HepG2 (cell line): Measurements from ENCODE around the gene USP9X. TPM values are rescaled to one million over a fixed set of nuclear protein-coding genes. Genes with fewer than 3 reads are reported as not detected.
"Not testable (repeated sequence)": the region's sequence is repeated elsewhere in the genome, so short reads cannot be mapped to it uniquely, and the experiment has no call there.

ENCODE experiments used
- ATAC-seq: fragments of 200-7000 bp; cut with Tn5 transposase; 3 replicates; pipeline ENCODE4 v1.9.1; 2020; ENCODE audit warnings: mild to moderate bottlenecking, moderate library complexity
- BruUV-seq: library from RNA; stranded (reverse); fragments of 400-500 nt; replicated peaks from 2 replicates; lab custom pipeline; 2021; lab: Mats Ljungman, UMichigan
- CTCF ChIA-PET: fragments of 300-600 bp; formaldehyde crosslinking; extraction: SDS; loops from one replicate; lab custom pipeline; 2021; ENCODE audit warnings: low total read pairs, inconsistent platforms, low intra/inter-chr PET ratio; lab: Yijun Ruan, JAX
- POLR2A ChIA-PET: fragments of 350-600 bp; sonication (Branson Sonifier 250); formaldehyde crosslinking; loops from one replicate; lab custom pipeline; 2020; ENCODE audit warnings: antibody characterized with exemption, inconsistent platforms; lab: Yijun Ruan, JAX
- DNase-seq: peaks from one replicate; pipeline ENCODE4 v3.0.0-alpha.2; 2015; ENCODE audit warnings: low spot score
- FAIRE-seq: peaks from 3 replicates; lab custom pipeline; 2011; peaks lifted over from hg19 to GRCh38; lab: Jason Lieb, UNC
- H2AFZ ChIP-seq: one replicate; pipeline ENCODE4 v1.6.1; 2011; ENCODE audit warnings: low read length, inconsistent platforms
- H3K27ac ChIP-seq: fragments of 300-600 bp; 3 replicates; pipeline ENCODE4 v1.8.0; 2011; ENCODE audit warnings: mixed run types, mild to moderate bottlenecking, mixed read lengths, low read length, inconsistent platforms; ENCODE audit not compliant: insufficient read depth; ENCODE audit errors: extremely low read length
- H3K27me3 ChIP-seq, 2 experiments: fragments of 200-600 bp in 1 of 2; 2 replicates in 1 of 2; 3 replicates in 1 of 2; pipeline versions ENCODE4 v1.6.0 to v1.8.0; 2011; ENCODE audit warnings: low read length in 2 of 2, mild to moderate bottlenecking in 2 of 2, moderate library complexity in 2 of 2, inconsistent platforms in 1 of 2; ENCODE audit not compliant: insufficient read depth in 2 of 2, control insufficient read depth in 1 of 2
- H3K36me3 ChIP-seq, 2 experiments: fragments of 200-600 bp in 1 of 2; replicated peaks in 1 of 2; 2 replicates in 1 of 2; 3 replicates in 1 of 2; pipeline versions ENCODE4 v1.5.1 to v1.8.0; 2011; ENCODE audit warnings: low read length in 2 of 2, inconsistent platforms in 1 of 2; ENCODE audit not compliant: insufficient read depth in 2 of 2, control insufficient read depth in 1 of 2
- H3K4me1 ChIP-seq: 2 replicates; pipeline ENCODE4 v1.5.1; 2012; ENCODE audit warnings: low read length, inconsistent platforms; ENCODE audit not compliant: insufficient read depth
- H3K4me2 ChIP-seq: 2 replicates; pipeline ENCODE4 v1.6.0; 2011; ENCODE audit warnings: low read depth, low read length, inconsistent platforms
- H3K4me3 ChIP-seq, 3 experiments: fragments of 200-600 bp in 1 of 3; sonication (generic), shearing (Covaris generic) in 1 of 3; replicated peaks in 1 of 3; 2 replicates each; pipeline ENCODE4 v1.5.1; 2011 to 2016; ENCODE audit warnings: low read length in 3 of 3, inconsistent platforms in 2 of 3, low read depth in 2 of 3, mild to moderate bottlenecking in 2 of 3, control low read depth in 1 of 3, mixed read lengths in 1 of 3; ENCODE audit not compliant: insufficient read depth in 1 of 3
- H3K79me2 ChIP-seq: one replicate; pipeline ENCODE4 v1.6.1; 2011; ENCODE audit warnings: low read length, inconsistent platforms; ENCODE audit not compliant: insufficient read depth
- H3K9ac ChIP-seq: 2 replicates; pipeline ENCODE4 v1.6.0; 2011; ENCODE audit warnings: mild to moderate bottlenecking, low read depth, low read length, inconsistent platforms; ENCODE audit not compliant: insufficient read depth
- H3K9me3 ChIP-seq: 2 replicates; pipeline ENCODE4 v1.5.1; 2012; ENCODE audit warnings: mild to moderate bottlenecking, low read length
- H4K20me1 ChIP-seq: 2 replicates; pipeline ENCODE4 v1.6.0; 2011; ENCODE audit warnings: inconsistent platforms, mild to moderate bottlenecking, low read length, moderate library complexity; ENCODE audit not compliant: insufficient read depth
- BHLHE40 ChIP-seq: IDR thresholded peaks from 2 replicates; pipeline ENCODE4 v1.6.1; 2011; ENCODE audit warnings: low read length, improper control_type of control experiment
- BRCA1 ChIP-seq: sonication (generic); formaldehyde crosslinking; IDR thresholded peaks from 2 replicates; pipeline ENCODE4 v1.4.0; 2020; ENCODE audit warnings: missing genetic modification reagents
- FIP1L1 ChIP-seq: fragments of 200-400 bp; formaldehyde crosslinking; IDR thresholded peaks from 2 replicates; pipeline ENCODE4 v1.6.1; 2018; ENCODE audit warnings: low read depth, mild to moderate bottlenecking, low read length, moderate library complexity, borderline replicate concordance; ENCODE audit not compliant: insufficient read depth
- ISL2 ChIP-seq: sonication (generic); formaldehyde crosslinking; IDR thresholded peaks from 2 replicates; pipeline ENCODE4 v1.5.0; 2020; ENCODE audit warnings: missing genetic modification reagents
- KDM5B ChIP-seq: sonication (generic); formaldehyde crosslinking; IDR thresholded peaks from 2 replicates; pipeline ENCODE4 v1.4.0; 2020; ENCODE audit warnings: missing genetic modification reagents, mild to moderate bottlenecking, borderline replicate concordance
- MATR3 ChIP-seq: sonication (generic); formaldehyde crosslinking; IDR thresholded peaks from 2 replicates; pipeline ENCODE4 v1.4.0; 2020; ENCODE audit warnings: missing genetic modification reagents
- NFE2 ChIP-seq: sonication (generic); formaldehyde crosslinking; IDR thresholded peaks from 2 replicates; pipeline ENCODE4 v1.4.0; 2020; ENCODE audit warnings: missing genetic modification reagents
- NFIC ChIP-seq: IDR thresholded peaks from 2 replicates; pipeline ENCODE4 v1.6.1; 2012; ENCODE audit warnings: mild to moderate bottlenecking, low read length, inconsistent platforms
- PAWR ChIP-seq: sonication (generic); formaldehyde crosslinking; IDR thresholded peaks from 2 replicates; pipeline ENCODE4 v1.4.0; 2020; ENCODE audit warnings: missing genetic modification reagents, mild to moderate bottlenecking, borderline replicate concordance
- SKI ChIP-seq: fragments of 450-650 bp; IDR thresholded peaks from one replicate; pipeline ENCODE4 v1.6.1; 2018; ENCODE audit warnings: mild to moderate bottlenecking; ENCODE audit not compliant: partially characterized antibody
- SNAI1 ChIP-seq: sonication (generic); formaldehyde crosslinking; IDR thresholded peaks from 2 replicates; pipeline ENCODE4 v1.5.0; 2020; ENCODE audit warnings: mild to moderate bottlenecking, missing genetic modification reagents, borderline replicate concordance
- SRSF1 ChIP-seq: fragments of 200-400 bp; formaldehyde crosslinking; optimal IDR thresholded peaks from 2 replicates; pipeline ENCODE3; 2017; ENCODE audit warnings: mild to moderate bottlenecking, low read depth, low read length, moderate library complexity
- ZNF501 ChIP-seq: sonication (generic); formaldehyde crosslinking; IDR thresholded peaks from 2 replicates; pipeline ENCODE4 v1.5.1; 2020; ENCODE audit warnings: mild to moderate bottlenecking, moderate library complexity, missing genetic modification reagents
- WGBS: methylation state at CpG from one replicate; pipeline ENCODE4 v1.1.6; 2017; ENCODE audit warnings: low lambda C conversion rate; 5-methylcytosine and 5-hydroxymethylcytosine counted together
- in situ Hi-C: cut with HindIII; loops from 2 replicates; pipeline ENCODE4 v1.10.0; 2017; ENCODE audit warnings: low pct_unique_long_range_greater_than_20kb; ENCODE audit not compliant: extremely low pct_ligation_motif_present
- intact Hi-C: fragments of 100-400 bp; cut with micrococcal nuclease; formaldehyde crosslinking; loops from one replicate; pipeline ENCODE4 v1.10.0; 2022; ENCODE audit not compliant: unreplicated experiment
- polyA plus RNA-seq, 8 experiments: library from polyadenylated mRNA; depleted of rRNA in 3 of 8; stranded (reverse) in 7 of 8; unstranded in 1 of 8; fragments of >200 nt; fragmentation: Illumina TruSeq in 4 of 8; extraction: Trizol in 4 of 8; gene quantifications; 2 replicates each; pipeline versions ENCODE4 v1.2.1 to v1.2.3, GENCODE V29; 2011 to 2016; ENCODE audit warnings: low read depth in 4 of 8, missing spikeins in 1 of 8, mixed read lengths in 1 of 8; ENCODE audit not compliant: insufficient read depth in 1 of 8
- total RNA-seq, 5 experiments: library from RNA; depleted of rRNA; stranded (reverse); fragments of >200 nt; fragmentation: Illumina TruSeq; extraction: Trizol; gene quantifications; 2 replicates each; pipeline ENCODE4 v1.2.3, GENCODE V29; 2016; ENCODE audit warnings: low read depth in 1 of 5

Gene USP9X
- total and polyA plus RNA-seq, 2 of the 13 experiments (the other 11 are each of a cell fraction or from before 2014, with no cell fraction given) = 22.2 to 40.5 TPM

DNA sequence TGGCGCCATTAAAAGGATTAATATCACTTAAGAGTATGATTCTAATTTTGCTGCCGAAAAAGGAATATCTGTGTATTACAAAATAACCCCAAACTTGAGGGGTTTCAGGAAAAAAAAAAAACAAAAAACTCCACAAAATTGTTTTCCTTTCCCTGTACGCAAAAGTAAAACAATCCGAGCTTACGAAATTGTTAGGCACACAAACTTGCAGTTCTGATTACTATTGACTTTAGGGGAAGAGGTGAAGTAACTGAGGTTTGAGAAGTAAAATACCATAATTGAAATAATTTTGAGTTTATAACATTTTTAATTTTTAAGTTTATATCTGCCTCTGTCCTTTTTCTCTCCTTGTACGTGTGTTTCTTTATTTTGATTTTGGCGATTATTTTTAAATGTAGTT, 64.8 kb downstream of the USP9X start:
- no TSS peak for BruUV-seq
- H2AFZ ChIP-seq = no peak overlapping the region
- no peak overlapping the region for H3K4me2 ChIP-seq
- no peaks in the 10 kb centered on the region for H3K9me3 ChIP-seq
- 81% methylated on average over 7 of the region's 7 CpGs for WGBS
- H3K27ac ChIP-seq = no peak overlapping the region
- ChIA-PET CTCF (no interaction called here), POLR2A (no interaction called here)
- DNase-seq = no peak
- no peak for ATAC-seq
- intact Hi-C loops = no loop called here
- FAIRE-seq = no peak
- H3K79me2 ChIP-seq = no peaks in the 10 kb centered on the region
- TF ChIP-seq MATR3 (CRISPR knock-in tag) (no peak), ISL2 (CRISPR knock-in tag) (no peak), BRCA1 (CRISPR knock-in tag) (no peak), SNAI1 (CRISPR knock-in tag) (no peak), KDM5B (CRISPR knock-in tag) (no peak), NFIC (no peak), BHLHE40 (no peak), ZNF501 (CRISPR knock-in tag) (no peak), NFE2 (CRISPR knock-in tag) (no peak), SKI (no peak), FIP1L1 (no peak), SRSF1 (no peak), PAWR (no peak)
- no peaks in the 10 kb centered on the region for H4K20me1 ChIP-seq
- H3K27me3 ChIP-seq = no peaks in the 10 kb centered on the region
- in situ Hi-C loops = no loop called here
- H3K4me3 ChIP-seq = no peak overlapping the region
- H3K36me3 ChIP-seq = peaks cover 2 to 45% of the 10 kb centered on the region in 2 experiments
- H3K9ac ChIP-seq = no peak overlapping the region
- no peaks in the 10 kb centered on the region for H3K4me1 ChIP-seq

DNA sequence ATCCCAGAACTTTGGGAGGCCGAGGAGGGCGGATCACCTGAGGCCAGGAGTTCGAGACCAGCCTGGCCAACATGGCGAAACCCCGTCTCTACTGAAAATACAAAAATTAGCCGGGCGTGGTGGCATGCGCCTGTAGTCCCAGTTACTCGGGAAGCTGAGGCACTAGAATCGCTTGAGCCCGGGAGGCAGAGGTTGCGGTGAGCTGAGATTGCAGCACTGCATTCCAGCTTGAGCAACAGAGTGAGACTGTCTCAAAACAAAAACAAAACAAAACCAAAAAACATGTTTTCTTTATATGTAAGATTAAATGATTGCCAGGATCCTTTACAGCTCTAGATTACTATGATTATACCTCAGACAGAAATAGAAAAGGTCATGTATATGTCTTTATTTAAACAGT, 66.5 kb downstream of the USP9X start:
- H3K4me3 ChIP-seq, ATAC-seq, intact Hi-C loops, H3K9me3 ChIP-seq, H3K4me1 ChIP-seq, POLR2A ChIA-PET, H3K27ac ChIP-seq, H2AFZ ChIP-seq, DNase-seq, CTCF ChIA-PET, H3K9ac ChIP-seq, in situ Hi-C loops, H3K27me3 ChIP-seq, H3K79me2 ChIP-seq, H3K4me2 ChIP-seq, FAIRE-seq, H4K20me1 ChIP-seq, BruUV-seq: not testable (repeated sequence)
- WGBS = 96% methylated on average over 7 of the region's 12 CpGs
- peaks cover 2 to 53% of the 10 kb centered on the region in 2 experiments; a peak in 4 of 5 replicates for H3K36me3 ChIP-seq
